Measurements from ENCODE around the gene RELL1. TPM values are rescaled to one million over a fixed set of nuclear protein-coding genes. Genes with fewer than 3 reads are reported as not detected.

The RELL1 gene
- total RNA-seq, 2 experiments from 2014 or later = 53.5 to 62.3 TPM

GRCh38 chr4:37697566-37697965 lies 11.4 kb upstream of the RELL1 start:
- no peak overlapping the region for H3K27ac ChIP-seq (ENCODE audit: low read depth, low read length, poor library complexity, severe bottlenecking)
- BruUV-seq (replicated peaks) = no TSS peak
- H3K4me2 ChIP-seq (ENCODE audit: low read length) = no peak overlapping the region
- no peaks in the 10 kb centered on the region for H4K20me1 ChIP-seq (ENCODE audit: insufficient read depth, low read length)
- H3K79me2 ChIP-seq (ENCODE audit: insufficient read depth, low read depth, low read length) = no peaks in the 10 kb centered on the region
- no peaks in the 10 kb centered on the region for H3K36me3 ChIP-seq (ENCODE audit: insufficient read depth, low read length)
- no peak overlapping the region for H2AFZ ChIP-seq (ENCODE audit: low read length)
- H3K4me1 ChIP-seq (ENCODE audit: insufficient read depth, low read length, poor library complexity, severe bottlenecking) = no peaks in the 10 kb centered on the region
- intact Hi-C loops (cut with micrococcal nuclease; ENCODE audit: unreplicated experiment) = no loop called here
- no peak overlapping the region for H3K4me3 ChIP-seq (ENCODE audit: low read depth, low read length, poor library complexity, severe bottlenecking)
- H3K9me2 ChIP-seq (ENCODE audit: insufficient read depth, low read length) = no peaks in the 10 kb centered on the region
- H3K9me3 ChIP-seq (ENCODE audit: low read length) = no peaks in the 10 kb centered on the region
- ChIA-PET CTCF (ENCODE audit: unreplicated experiment) (no interaction called here), POLR2A (no interaction called here)
- TF ChIP-seq CTCF (conservative IDR thresholded peaks at IDR 0.05; ENCODE audit: low read length) (no peak), EZH2phosphoT487 (IDR thresholded peaks at IDR 0.05; ENCODE audit: borderline replicate concordance, low read depth, low read length) (no peak)
- DNase-seq (ENCODE audit: low spot score) = no peak

DNA sequence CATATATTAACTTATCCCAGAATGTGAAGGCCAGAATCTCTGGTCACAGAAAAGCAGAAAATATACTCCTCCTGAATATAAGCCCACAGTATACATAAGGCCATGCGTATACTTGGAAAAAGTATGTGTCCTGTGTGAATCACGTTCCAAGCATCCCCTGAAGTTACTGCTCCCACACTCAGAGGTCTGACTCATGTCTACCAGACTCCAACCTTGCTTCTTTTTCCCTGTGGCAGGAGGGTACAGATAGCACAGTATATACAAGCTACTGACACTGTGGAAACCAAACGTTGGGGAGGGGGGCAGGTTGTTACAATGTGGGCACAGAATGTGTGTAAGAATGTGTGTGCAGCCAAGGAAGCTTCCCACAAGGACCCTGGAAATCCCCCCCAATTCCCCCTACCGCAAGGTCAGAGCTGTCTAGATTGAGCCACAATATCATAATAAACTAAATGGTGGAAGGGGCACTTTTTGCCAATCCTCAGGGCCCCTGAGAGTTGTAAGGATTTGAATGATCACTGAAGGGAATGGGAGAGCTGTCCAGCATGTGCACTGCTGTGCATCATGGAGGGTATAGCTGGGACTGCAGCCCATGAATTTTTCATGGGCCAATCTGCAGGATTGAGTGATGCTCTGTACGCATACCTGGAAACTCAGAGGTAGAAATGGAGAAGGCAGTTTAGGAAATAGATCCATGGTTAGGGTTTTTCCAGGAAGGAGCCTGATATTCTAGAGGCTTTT lies 7.4 kb upstream of the RELL1 start:
- Histone ChIP-seq H2AFZ (ENCODE audit: low read length) (no peak overlapping the region), H3K36me3 (ENCODE audit: insufficient read depth, low read length) (no peaks in the 10 kb centered on the region), H3K27ac (ENCODE audit: low read depth, low read length, poor library complexity, severe bottlenecking) (no peak overlapping the region), H3K79me2 (ENCODE audit: insufficient read depth, low read depth, low read length) (no peaks in the 10 kb centered on the region), H3K4me1 (ENCODE audit: insufficient read depth, low read length, poor library complexity, severe bottlenecking) (no peaks in the 10 kb centered on the region), H3K4me3 (ENCODE audit: low read depth, low read length, poor library complexity, severe bottlenecking) (no peak overlapping the region), H4K20me1 (ENCODE audit: insufficient read depth, low read length) (no peaks in the 10 kb centered on the region), H3K4me2 (ENCODE audit: low read length) (no peak overlapping the region), H3K9me2 (ENCODE audit: insufficient read depth, low read length) (no peaks in the 10 kb centered on the region), H3K9me3 (ENCODE audit: low read length) (no peaks in the 10 kb centered on the region)
- CTCF ChIA-PET (ENCODE audit: unreplicated experiment) = no interaction called here
- TF ChIP-seq CTCF (conservative IDR thresholded peaks at IDR 0.05; ENCODE audit: low read length) (no peak), EZH2phosphoT487 (IDR thresholded peaks at IDR 0.05; ENCODE audit: borderline replicate concordance, low read depth, low read length) (no peak)
- no peak for DNase-seq (ENCODE audit: low spot score)
- intact Hi-C loops (cut with micrococcal nuclease; ENCODE audit: unreplicated experiment) = no loop called here
- no TSS peak for BruUV-seq (replicated peaks)
- POLR2A ChIA-PET = no interaction called here

DNA sequence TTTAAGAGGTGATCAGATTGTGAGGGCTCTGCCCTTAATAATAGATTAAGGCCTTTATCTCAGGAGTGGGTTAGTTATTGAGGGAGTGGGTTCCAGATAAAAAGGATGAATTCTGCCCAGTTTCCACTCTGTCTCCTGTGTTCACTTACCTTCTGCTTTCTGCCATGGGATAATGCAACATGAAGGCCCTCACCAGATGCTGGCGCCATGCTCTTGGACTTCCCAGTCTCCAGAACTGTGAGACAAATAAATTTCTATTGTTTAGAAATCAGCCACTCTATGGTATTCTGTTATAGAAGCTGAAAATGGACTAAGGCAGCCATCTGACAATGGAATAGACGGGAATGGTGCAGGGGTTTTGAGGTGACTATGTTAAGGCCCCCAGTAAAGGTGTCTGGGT lies 6.9 kb upstream of the RELL1 start:
- BruUV-seq (replicated peaks) = no TSS peak
- Histone ChIP-seq H3K9me3 (ENCODE audit: low read length) (no peaks in the 10 kb centered on the region), H3K4me1 (ENCODE audit: insufficient read depth, low read length, poor library complexity, severe bottlenecking) (no peaks in the 10 kb centered on the region), H3K79me2 (ENCODE audit: insufficient read depth, low read depth, low read length) (no peaks in the 10 kb centered on the region), H3K9me2 (ENCODE audit: insufficient read depth, low read length) (no peaks in the 10 kb centered on the region), H3K36me3 (ENCODE audit: insufficient read depth, low read length) (no peaks in the 10 kb centered on the region), H2AFZ (ENCODE audit: low read length) (no peak overlapping the region), H3K27ac (ENCODE audit: low read depth, low read length, poor library complexity, severe bottlenecking) (no peak overlapping the region), H3K4me3 (ENCODE audit: low read depth, low read length, poor library complexity, severe bottlenecking) (no peak overlapping the region), H4K20me1 (ENCODE audit: insufficient read depth, low read length) (no peaks in the 10 kb centered on the region), H3K4me2 (ENCODE audit: low read length) (no peak overlapping the region)
- CTCF ChIA-PET (ENCODE audit: unreplicated experiment) = no interaction called here
- POLR2A ChIA-PET = no interaction called here
- TF ChIP-seq CTCF (conservative IDR thresholded peaks at IDR 0.05; ENCODE audit: low read length) = no peak
- TF ChIP-seq EZH2phosphoT487 (IDR thresholded peaks at IDR 0.05; ENCODE audit: borderline replicate concordance, low read depth, low read length) = no peak
- no peak for DNase-seq (ENCODE audit: low spot score)
- intact Hi-C loops (cut with micrococcal nuclease; ENCODE audit: unreplicated experiment) = no loop called here
